AG20443 (cell line): ENCODE data around the gene MFSD2A.
A peak's percentile ranks its signal among the peaks of the same experiment; 100 is the strongest.
"Not testable (repeated sequence)": the region's sequence is repeated elsewhere in the genome, so short reads cannot be mapped to it uniquely, and the experiment has no call there.

Experiments
- DNase-seq: peaks from one replicate; pipeline ENCODE4 v3.0.0; 2012; ENCODE audit warnings: low spot score, mixed read lengths

The MFSD2A gene

DNA sequence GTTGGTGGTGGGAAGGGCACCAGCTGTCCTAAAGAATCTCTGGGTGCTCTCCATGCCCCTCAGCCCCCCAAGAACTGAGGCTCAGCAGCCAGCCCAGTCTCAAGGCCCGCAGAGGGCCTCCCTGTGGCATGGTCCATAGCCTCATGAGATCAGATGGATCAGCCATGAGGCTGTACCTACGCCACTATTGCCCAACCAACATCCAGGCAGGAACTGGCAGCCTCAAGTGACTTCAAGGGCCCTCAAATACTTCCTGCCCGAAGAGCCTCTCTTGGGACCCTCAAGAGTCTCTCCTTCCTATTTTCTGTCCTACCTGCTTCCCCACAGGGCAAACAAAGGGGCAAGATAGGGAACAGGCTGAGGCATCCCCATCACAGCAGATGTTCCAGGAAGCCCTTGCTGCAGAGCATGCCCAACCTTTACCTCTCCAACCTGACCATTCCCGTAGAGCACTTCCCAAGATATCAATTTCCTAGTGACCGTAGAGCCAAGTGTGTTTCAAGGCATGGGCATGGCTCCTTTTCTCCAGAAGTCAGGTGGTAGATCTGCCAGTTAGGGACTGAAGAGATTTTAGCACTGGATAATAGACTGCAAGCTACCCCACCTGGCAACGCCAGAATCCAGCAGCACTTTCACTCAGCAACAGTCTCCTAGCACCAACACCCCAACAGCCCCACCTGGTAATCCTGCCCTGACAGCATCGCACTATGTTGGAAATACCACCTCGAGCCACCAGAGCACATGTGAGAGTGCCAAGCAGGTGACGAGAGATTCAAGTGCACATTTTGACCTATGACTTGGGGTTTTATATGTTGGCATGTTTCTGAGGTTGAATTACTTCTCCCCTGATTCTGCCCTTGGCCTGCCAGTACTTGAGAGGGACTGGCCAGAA is 13.7 kb upstream of the MFSD2A start:
- no peak for DNase-seq

DNA sequence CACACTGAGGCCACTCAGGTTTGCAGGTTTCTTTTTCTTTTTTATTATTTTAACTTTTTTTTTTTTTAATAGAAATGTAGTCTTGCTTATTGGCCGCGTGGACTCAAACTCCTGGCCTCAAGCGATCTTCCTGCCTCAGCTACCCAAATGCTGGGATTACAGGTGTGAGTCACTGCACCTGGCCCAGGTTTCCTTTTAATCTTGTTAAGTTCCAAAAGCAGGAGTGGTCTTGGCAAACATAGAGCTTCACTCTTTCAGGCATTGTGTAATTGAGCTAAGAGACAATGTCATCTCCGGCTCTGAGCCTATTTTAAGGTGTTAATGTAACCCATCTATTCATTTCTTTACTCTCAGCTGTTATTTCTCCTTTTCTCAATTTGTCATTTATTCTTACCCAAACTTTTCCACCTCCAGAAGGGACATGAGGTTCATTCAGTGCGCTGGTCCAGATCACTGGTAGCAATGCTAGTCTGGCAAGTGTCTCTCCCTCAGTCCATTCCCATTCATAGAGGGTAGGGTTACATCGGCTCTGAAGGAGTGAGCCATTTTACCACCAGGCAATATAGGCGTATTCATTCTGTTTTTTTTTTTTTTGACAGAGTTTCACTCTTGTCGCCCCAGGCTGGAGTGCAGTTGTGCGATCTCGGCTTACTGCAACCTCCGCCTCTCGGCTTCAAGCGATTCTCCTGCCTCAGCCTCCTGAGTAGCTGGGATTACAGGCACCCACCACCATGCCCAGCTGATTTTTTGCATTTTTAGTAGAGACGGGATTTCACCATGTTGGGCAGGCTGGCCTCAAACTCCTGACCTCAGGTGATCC is 11.3 kb upstream of the MFSD2A start:
- DNase-seq, result no peak

GRCh38 chr1:39944410-39945112 is 10.4 kb upstream of the MFSD2A start:
- DNase-seq, result no peak

DNA sequence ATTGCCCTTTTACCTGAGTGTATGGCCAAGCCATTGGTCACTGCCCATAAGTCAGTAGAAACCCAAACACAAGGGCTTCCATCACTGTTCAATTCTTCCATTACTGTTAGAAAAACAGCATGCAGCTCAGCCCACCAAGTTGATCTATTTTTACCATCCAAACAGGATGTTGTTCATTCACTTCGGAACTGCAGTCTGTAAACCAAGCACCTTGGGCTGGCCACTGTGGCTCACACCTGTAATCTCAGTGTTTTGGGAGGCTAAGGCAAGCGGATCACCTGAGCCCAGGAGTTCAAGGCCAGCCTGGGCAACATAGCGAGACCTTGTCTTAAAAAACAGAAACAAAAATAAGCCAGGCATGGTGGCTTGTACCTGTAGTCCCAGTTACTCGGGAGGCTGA is 8.7 kb upstream of the MFSD2A start:
- DNase-seq, result no peak

DNA sequence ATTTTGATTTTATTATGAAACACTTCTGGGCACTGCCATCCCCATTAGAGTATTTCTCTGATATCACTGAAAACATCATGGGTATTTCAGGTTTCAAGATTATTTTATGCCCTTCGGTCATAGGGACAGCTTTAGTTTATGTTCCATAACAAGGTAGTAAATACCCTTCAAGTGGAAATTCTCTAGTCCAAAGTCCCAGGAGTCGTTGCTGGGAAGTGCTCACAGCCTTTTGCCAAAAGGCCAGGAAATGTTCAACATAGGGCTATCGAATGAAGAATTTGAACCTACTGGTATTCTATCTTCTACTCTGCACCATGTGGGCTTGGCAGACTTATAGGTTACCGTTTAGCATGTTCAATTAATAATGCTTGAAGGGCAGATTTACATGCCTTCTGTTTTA is 7.7 kb upstream of the MFSD2A start:
- no peak for DNase-seq

- DNase-seq, result no peak
Observed at GRCh38 chr1:39949891-39950290, 5.1 kb upstream of the MFSD2A start.

GRCh38 chr1:39951926-39952325 is 3.0 kb upstream of the MFSD2A start:
- no peak for DNase-seq

DNA sequence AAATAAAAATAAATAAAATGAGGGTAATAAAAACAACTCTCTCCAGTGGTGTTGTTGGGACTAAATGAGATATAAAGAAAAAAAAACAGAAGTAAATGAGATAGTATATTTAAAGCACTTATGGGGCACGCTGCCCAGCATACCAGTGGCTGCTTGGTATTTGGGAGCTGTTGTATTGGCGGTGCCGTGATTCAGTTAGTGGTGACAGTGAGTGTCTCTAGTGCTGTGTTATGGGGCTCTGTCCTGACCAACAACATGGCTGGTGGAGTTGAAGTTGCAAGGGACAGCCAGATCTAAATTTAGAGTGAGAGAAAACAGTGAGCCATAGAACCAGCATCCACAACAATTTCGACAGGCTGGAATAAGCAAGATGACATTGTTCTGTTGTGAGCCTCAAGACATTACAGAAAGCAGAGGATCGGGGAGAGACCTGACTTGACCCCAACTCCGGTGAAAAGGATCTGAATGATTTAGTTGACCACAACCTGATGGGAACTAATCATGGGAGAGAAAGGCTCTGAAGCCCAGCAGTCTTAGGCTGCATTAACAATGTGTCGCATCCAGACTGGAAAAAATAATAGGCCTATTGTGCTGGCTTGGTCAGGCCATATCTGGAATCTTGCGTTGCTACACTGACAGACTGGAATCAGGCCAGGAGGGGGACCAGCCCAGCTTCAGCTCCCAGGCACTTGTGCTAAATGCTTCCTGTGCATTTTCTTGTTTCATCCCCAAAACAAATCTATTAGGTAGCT is 2.4 kb upstream of the MFSD2A start:
- peak; percentile 35 for DNase-seq

DNA sequence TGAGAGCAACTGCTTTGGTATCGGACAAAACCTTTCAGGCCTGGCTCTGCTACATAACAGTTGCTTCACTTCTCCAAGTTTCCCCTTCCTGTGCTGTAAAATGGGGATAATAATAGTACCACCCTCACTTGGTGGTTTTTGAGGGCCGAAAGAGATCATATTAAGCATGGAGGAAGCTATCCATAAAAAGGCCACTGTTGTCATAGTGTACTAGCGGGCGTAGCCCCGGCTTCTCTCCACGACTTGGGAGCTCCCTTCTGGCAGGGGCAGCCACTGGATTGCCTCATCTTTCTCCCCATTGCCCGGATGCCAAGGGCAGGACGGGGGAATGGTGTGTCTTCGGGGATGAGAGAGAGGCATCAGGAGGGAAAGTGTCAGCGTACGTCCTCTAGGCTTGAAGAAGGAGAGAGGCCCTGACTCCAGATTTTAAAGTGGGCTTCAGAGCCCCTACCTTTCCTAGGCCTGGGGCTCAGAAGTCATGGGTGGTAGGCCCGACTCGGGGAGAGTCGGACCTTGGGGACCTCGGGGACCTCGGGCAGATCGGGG is 548 bp upstream of the MFSD2A start:
- DNase-seq, result peak; percentile 31

GRCh38 chr1:39955547-39956539 is 898 bp downstream of the MFSD2A start:
- DNase-seq, result peak; percentile 78

GRCh38 chr1:39957299-39958015 is 2.5 kb downstream of the MFSD2A start:
- no peak for DNase-seq

DNA sequence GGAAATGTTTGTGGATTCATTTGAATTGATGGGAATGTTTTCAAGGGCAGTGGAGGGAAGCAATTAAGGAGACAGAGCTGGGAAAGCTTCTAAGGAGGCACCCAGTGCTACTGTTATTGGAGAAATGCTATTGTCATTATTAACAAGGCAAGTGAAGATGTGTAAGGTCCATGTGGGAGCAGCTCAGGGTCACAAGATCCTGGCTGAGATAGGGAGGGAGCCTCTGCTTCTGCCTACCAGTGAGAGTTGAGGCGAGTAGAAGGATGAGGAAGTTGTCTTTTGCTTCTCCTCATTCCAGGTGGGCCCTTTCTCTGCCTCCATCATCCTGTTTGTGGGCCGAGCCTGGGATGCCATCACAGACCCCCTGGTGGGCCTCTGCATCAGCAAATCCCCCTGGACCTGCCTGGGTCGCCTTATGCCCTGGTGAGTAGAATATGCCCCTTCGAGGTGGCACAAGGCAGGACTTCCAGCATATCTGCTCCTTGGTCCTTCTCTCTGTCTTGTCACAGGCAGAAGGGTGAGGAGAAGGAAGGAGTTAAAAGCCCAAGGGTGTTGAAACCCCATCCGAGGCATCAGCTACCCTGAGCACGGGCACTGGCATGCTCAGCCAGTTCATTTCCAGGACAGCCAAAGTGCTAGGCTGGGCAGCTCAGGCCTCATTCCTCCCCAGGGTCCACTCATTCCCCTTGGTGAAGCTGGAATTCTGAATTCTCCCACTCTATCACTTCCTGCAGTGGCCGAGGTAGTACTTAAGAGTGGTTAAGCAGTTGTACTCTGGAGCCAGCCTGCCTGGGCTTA is 3.7 kb downstream of the MFSD2A start:
- DNase-seq, result no peak

DNA sequence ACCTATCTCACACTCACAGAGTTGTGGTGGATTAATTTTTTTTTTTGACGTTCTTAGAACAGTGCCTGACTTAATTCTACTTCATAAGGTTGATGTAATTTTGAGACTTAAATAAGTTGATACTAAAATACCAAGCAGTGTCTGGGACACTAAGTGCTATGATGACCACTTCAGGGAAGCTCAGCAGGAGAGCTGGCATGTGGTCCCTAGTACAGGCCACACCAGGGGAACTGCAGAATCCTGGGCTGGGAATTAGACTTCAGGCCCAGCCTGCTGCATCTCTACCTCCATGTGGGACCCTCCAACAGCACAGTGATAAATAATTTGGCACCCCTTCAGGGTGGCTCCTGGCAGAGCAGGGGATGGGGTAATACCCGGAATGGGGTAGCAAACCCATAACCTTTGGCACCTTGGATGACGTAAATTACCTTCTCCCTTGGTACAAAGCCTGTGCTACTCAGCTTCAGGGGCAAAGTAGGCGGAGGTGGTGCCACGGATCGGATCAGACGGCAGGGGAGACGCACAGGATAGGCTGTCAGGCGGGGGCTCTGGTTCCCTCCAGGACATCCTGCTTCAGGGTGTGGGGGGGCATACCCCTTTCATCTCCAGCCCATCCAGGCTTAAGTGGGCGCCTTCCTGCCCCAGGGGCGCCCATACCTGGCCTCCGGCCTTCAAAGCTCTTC is 4.8 kb downstream of the MFSD2A start:
- DNase-seq, result no peak

DNA sequence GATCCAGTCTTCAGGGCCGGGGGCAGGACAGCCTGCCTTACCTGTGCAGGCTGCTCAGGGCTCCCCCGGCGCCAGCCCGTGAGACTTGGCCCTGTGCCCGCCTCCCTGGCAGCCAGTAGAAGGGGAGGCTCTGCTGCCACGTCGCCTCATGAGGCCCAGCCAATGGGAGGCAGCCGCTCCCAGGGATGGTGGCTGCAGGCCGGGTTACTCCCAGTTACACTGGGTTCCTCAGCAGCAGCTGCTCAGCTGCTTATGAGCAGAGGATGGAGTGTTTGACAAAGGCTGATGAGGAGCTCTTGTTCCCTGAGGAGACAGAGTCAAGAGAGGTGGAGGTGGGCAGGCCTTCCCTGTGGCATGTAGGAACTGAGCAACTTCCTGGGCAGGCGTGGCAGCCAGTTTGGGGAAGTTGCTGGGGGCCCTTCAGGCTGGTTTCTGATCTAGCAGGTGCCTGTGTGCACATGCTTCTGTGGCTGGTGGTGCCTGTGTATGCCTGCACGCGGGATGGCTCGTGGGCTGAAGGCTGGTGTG is 5.5 kb downstream of the MFSD2A start:
- DNase-seq, result no peak

- no peak for DNase-seq
Observed at GRCh38 chr1:39962450-39962825, 7.5 kb downstream of the MFSD2A start.

DNA sequence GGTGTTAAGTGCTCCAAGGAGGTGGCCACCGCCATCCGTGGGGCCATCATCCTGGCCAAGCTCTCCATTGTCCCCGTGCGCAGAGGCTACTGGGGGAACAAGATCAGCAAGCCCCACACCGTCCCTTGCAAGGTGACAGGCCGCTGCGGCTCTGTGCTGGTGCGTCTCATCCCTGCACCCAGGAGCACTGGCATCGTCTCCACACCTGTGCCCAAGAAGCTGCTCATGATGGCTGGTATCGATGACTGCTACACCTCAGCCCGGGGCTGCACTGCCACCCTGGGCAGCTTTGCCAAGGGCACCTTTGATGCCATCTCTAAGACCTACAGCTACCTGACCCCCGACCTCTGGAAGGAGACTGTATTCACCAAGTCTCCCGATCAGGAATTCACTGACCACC is 8.0 kb downstream of the MFSD2A start:
- not testable (repeated sequence) for DNase-seq

- DNase-seq, result no peak
Observed at GRCh38 chr1:39964552-39964951, 9.6 kb downstream of the MFSD2A start.

- no peak for DNase-seq
Observed at GRCh38 chr1:39965044-39965443, 10.1 kb downstream of the MFSD2A start.
